Activated T-helper 17 cell treated with anti-CD3 and anti-CD28 coated beads, Interleukin-2, amount 50 U/mL, for 72 hours (primary cell): ENCODE measurements around the gene HPSE. TPM values are rescaled to one million over a fixed set of nuclear protein-coding genes. Genes with fewer than 3 reads are reported as not detected.
A peak's percentile ranks its signal among the peaks of the same experiment; 100 is the strongest.
"Not testable (repeated sequence)": the region's sequence is repeated elsewhere in the genome, so short reads cannot be mapped to it uniquely, and the experiment has no call there.

Experiments used
- ATAC-seq: fragments of 150-1000 bp; cut with Tn5 transposase; replicated peaks from 2 replicates; pipeline ENCODE4 v1.10.0; 2021; ENCODE audit warnings: mild to moderate bottlenecking, moderate library complexity
- H3K27ac Mint-ChIP-seq: one replicate; pipeline ENCODE4 v1.8.0; 2022; ENCODE audit warnings: mixed read lengths
- H3K27me3 Mint-ChIP-seq: one replicate; pipeline ENCODE4 v1.8.0; 2022; ENCODE audit warnings: mixed read lengths
- H3K36me3 Mint-ChIP-seq: one replicate; pipeline ENCODE4 v1.8.0; 2022; ENCODE audit warnings: low read depth, mild to moderate bottlenecking, mixed read lengths
- H3K4me1 Mint-ChIP-seq: one replicate; pipeline ENCODE4 v1.8.0; 2022; ENCODE audit warnings: mixed read lengths
- H3K4me3 Mint-ChIP-seq: one replicate; pipeline ENCODE4 v1.8.0; 2022; ENCODE audit warnings: mild to moderate bottlenecking, mixed read lengths
- H3K9me3 Mint-ChIP-seq: one replicate; pipeline ENCODE4 v1.8.0; 2022; ENCODE audit warnings: mixed read lengths
- total RNA-seq, 2 donors: library from RNA; stranded (reverse); gene quantifications; one replicate each; pipeline ENCODE4 v1.2.3, GENCODE V29; 2022

HPSE gene
- total RNA-seq, 2 donors from 2014 or later: 12.3 to 13.7 TPM

GRCh38 chr4:83282049-83282535 is 52.6 kb downstream of the HPSE start:
- ATAC-seq: no peak
- H3K27ac Mint-ChIP-seq: no peak overlapping the region
- no peaks in the 10 kb centered on the region for H3K9me3 Mint-ChIP-seq
- peaks cover 26% of the 10 kb centered on the region for H3K4me1 Mint-ChIP-seq
- peaks cover 17% of the 10 kb centered on the region for H3K36me3 Mint-ChIP-seq
- peak overlapping the region; percentile 52 for H3K4me3 Mint-ChIP-seq
- H3K27me3 Mint-ChIP-seq: no peaks in the 10 kb centered on the region

- peak overlapping the region; percentile 52 for H3K4me3 Mint-ChIP-seq
- H3K4me1 Mint-ChIP-seq: peaks cover 32% of the 10 kb centered on the region
- ATAC-seq: no peak
- H3K36me3 Mint-ChIP-seq: peaks cover 22% of the 10 kb centered on the region
- no peaks in the 10 kb centered on the region for H3K27me3 Mint-ChIP-seq
- H3K9me3 Mint-ChIP-seq: no peaks in the 10 kb centered on the region
- H3K27ac Mint-ChIP-seq: no peak overlapping the region
Observed at GRCh38 chr4:83281307-83281706, 53.3 kb downstream of the HPSE start.

- Mint-ChIP-seq H3K4me3 (peak overlapping the region; percentile 30), H3K27ac (no peak overlapping the region), H3K27me3 (no peaks in the 10 kb centered on the region), H3K4me1 (peaks cover 18% of the 10 kb centered on the region), H3K36me3 (peaks cover 55% of the 10 kb centered on the region), H3K9me3 (no peaks in the 10 kb centered on the region)
- ATAC-seq: peak; percentile 83
Observed at GRCh38 chr4:83276299-83277040, 58.2 kb downstream of the HPSE start.

- not testable (repeated sequence) for H3K9me3 Mint-ChIP-seq, ATAC-seq, H3K4me3 Mint-ChIP-seq, H3K27ac Mint-ChIP-seq, H3K27me3 Mint-ChIP-seq
- peaks cover 17% of the 10 kb centered on the region for H3K4me1 Mint-ChIP-seq
- peaks cover 75% of the 10 kb centered on the region for H3K36me3 Mint-ChIP-seq
Observed at GRCh38 chr4:83273926-83274325, 60.7 kb downstream of the HPSE start.

- Mint-ChIP-seq H3K36me3 (peaks cover 75% of the 10 kb centered on the region), H3K27ac (no peak overlapping the region), H3K4me3 (no peak overlapping the region), H3K27me3 (no peaks in the 10 kb centered on the region), H3K9me3 (no peaks in the 10 kb centered on the region), H3K4me1 (peaks cover 22% of the 10 kb centered on the region)
- peak; percentile 20 for ATAC-seq
Observed at GRCh38 chr4:83272900-83273299, 61.7 kb downstream of the HPSE start.

- ATAC-seq: no peak
- no peaks in the 10 kb centered on the region for H3K27me3 Mint-ChIP-seq
- peaks cover 9% of the 10 kb centered on the region for H3K4me1 Mint-ChIP-seq
- peaks cover 77% of the 10 kb centered on the region for H3K36me3 Mint-ChIP-seq
- H3K27ac Mint-ChIP-seq: no peak overlapping the region
- H3K4me3 Mint-ChIP-seq: no peak overlapping the region
- no peaks in the 10 kb centered on the region for H3K9me3 Mint-ChIP-seq
Observed at GRCh38 chr4:83269256-83269655, 65.4 kb downstream of the HPSE start.

GRCh38 chr4:83268491-83268890 is 66.2 kb downstream of the HPSE start:
- Mint-ChIP-seq H3K9me3 (no peaks in the 10 kb centered on the region), H3K27ac (no peak overlapping the region), H3K27me3 (no peaks in the 10 kb centered on the region), H3K36me3 (peaks cover 78% of the 10 kb centered on the region), H3K4me3 (no peak overlapping the region), H3K4me1 (peaks cover 9% of the 10 kb centered on the region)
- peak; percentile 22 for ATAC-seq

GRCh38 chr4:83267830-83268475 is 66.7 kb downstream of the HPSE start:
- Mint-ChIP-seq H3K27me3 (no peaks in the 10 kb centered on the region), H3K4me1 (peaks cover 9% of the 10 kb centered on the region), H3K27ac (no peak overlapping the region), H3K36me3 (peaks cover 78% of the 10 kb centered on the region), H3K9me3 (no peaks in the 10 kb centered on the region), H3K4me3 (no peak overlapping the region)
- peak; percentile 71 for ATAC-seq

- Mint-ChIP-seq H3K36me3 (peaks cover 75% of the 10 kb centered on the region), H3K27me3 (no peaks in the 10 kb centered on the region), H3K27ac (no peak overlapping the region), H3K4me1 (peaks cover 9% of the 10 kb centered on the region), H3K4me3 (no peak overlapping the region), H3K9me3 (no peaks in the 10 kb centered on the region)
- peak; percentile 30 for ATAC-seq
Observed at GRCh38 chr4:83267121-83267829, 67.4 kb downstream of the HPSE start.

GRCh38 chr4:83266689-83267088 is 68.0 kb downstream of the HPSE start:
- Mint-ChIP-seq H3K36me3 (peaks cover 69% of the 10 kb centered on the region), H3K27ac (no peak overlapping the region)

GRCh38 chr4:83263106-83263505 is 71.5 kb downstream of the HPSE start:
- H3K4me1 Mint-ChIP-seq: peaks cover 3% of the 10 kb centered on the region
- peaks cover 37% of the 10 kb centered on the region for H3K36me3 Mint-ChIP-seq
- H3K27me3 Mint-ChIP-seq: no peaks in the 10 kb centered on the region
- no peak for ATAC-seq
- H3K27ac Mint-ChIP-seq: no peak overlapping the region
- H3K4me3 Mint-ChIP-seq: no peak overlapping the region
- no peaks in the 10 kb centered on the region for H3K9me3 Mint-ChIP-seq

More at GRCh38 chr4:83266689-83267088, 68.0 kb downstream of the HPSE start:
- no peak overlapping the region for H3K4me3 Mint-ChIP-seq
- H3K4me1 Mint-ChIP-seq: peaks cover 9% of the 10 kb centered on the region
- H3K27me3 Mint-ChIP-seq: no peaks in the 10 kb centered on the region
- no peaks in the 10 kb centered on the region for H3K9me3 Mint-ChIP-seq
- ATAC-seq: peak; percentile 74

GRCh38 chr4:83262682-83263081 is 72.0 kb downstream of the HPSE start:
- Mint-ChIP-seq H3K4me1 (no peaks in the 10 kb centered on the region), H3K9me3 (no peaks in the 10 kb centered on the region), H3K27ac (no peak overlapping the region), H3K36me3 (peaks cover 33% of the 10 kb centered on the region), H3K4me3 (no peak overlapping the region), H3K27me3 (no peaks in the 10 kb centered on the region)
- ATAC-seq: no peak

- H3K4me3 Mint-ChIP-seq: no peak overlapping the region
- H3K36me3 Mint-ChIP-seq: peaks cover 27% of the 10 kb centered on the region
- no peaks in the 10 kb centered on the region for H3K4me1 Mint-ChIP-seq
- ATAC-seq: no peak
- H3K27ac Mint-ChIP-seq: no peak overlapping the region
- H3K9me3 Mint-ChIP-seq: no peaks in the 10 kb centered on the region
- no peaks in the 10 kb centered on the region for H3K27me3 Mint-ChIP-seq
Observed at GRCh38 chr4:83261307-83261706, 73.3 kb downstream of the HPSE start.

- H3K27me3 Mint-ChIP-seq: no peaks in the 10 kb centered on the region
Observed at GRCh38 chr4:83259586-83259985, 75.1 kb downstream of the HPSE start.

More at GRCh38 chr4:83259586-83259985, 75.1 kb downstream of the HPSE start:
- ATAC-seq: no peak
- Mint-ChIP-seq H3K4me1 (no peaks in the 10 kb centered on the region), H3K27ac (no peak overlapping the region), H3K9me3 (no peaks in the 10 kb centered on the region), H3K36me3 (peaks cover 13% of the 10 kb centered on the region), H3K4me3 (no peak overlapping the region)
